Activated CD4-positive, alpha-beta T cell treated with anti-CD3 and anti-CD28 coated beads for 4 hours (primary cell): ENCODE results near the gene EEFSEC.

Experiments
- DNase-seq, 2 donors: peaks; one replicate each; pipeline ENCODE4 v3.0.0-alpha.2; 2020

EEFSEC gene, protein sequence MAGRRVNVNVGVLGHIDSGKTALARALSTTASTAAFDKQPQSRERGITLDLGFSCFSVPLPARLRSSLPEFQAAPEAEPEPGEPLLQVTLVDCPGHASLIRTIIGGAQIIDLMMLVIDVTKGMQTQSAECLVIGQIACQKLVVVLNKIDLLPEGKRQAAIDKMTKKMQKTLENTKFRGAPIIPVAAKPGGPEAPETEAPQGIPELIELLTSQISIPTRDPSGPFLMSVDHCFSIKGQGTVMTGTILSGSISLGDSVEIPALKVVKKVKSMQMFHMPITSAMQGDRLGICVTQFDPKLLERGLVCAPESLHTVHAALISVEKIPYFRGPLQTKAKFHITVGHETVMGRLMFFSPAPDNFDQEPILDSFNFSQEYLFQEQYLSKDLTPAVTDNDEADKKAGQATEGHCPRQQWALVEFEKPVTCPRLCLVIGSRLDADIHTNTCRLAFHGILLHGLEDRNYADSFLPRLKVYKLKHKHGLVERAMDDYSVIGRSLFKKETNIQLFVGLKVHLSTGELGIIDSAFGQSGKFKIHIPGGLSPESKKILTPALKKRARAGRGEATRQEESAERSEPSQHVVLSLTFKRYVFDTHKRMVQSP

DNA sequence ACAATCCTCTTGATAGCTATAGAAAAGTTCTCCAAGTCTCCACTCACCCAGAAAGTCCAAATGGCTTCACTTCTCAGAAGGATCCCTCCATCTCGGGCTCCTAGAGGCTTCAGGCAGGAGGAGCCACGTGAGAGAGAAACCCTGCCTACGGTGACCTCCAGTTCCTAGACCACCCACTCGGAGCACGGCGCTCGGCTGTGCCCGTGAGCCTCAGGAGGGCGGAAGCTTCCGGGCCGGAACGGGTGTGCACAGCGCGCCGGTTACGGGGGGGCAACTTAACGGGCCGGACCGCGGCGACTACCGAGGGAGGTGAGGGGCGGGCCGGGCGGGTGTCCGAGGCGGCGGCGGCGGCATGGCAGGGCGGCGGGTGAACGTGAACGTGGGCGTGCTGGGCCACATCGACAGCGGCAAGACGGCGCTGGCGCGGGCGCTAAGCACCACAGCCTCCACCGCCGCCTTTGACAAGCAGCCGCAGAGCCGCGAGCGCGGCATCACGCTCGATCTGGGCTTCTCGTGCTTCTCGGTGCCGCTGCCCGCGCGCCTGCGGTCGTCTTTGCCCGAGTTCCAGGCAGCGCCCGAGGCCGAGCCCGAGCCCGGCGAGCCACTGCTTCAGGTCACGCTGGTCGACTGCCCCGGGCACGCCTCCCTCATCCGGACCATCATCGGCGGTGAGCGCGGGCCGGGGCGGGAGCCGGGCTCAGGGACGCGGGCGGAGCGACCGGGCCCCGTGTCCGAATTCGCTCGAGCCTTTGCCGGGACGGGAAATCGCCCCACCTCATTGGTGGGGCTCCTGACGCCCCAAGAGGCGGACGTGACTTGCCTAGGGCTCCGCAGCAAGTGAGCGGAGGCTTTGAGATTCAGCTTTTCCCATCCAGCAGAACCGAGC, at the start of gene EEFSEC:
Gene EEFSEC, plus strand, starts transcription at position 326 of the 886 bp plus-strand sequence. Its CDS starts 27 bp downstream, at position 353.
- DNase-seq = peak; percentile 81 to 83

DNA sequence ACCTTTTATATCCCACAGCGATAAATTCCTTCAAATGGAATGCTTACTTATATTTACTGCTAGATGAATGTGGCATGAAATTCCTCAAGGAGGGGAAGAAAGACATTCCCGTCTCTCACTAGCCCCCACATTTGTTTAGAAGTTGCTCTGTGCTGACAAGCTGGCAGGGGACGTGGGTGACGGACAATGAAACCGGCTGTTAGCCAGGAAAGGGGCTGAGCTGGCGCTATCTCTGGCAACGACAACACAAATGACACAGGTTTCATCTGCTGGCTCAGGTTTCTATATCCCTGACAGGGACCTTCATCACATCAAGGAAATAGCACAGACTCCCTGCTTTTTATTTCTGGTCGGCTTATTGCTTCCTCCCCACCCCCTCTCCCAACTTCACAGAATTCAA, 45.4 kb upstream of the EEFSEC start:
- no peak for DNase-seq

DNA sequence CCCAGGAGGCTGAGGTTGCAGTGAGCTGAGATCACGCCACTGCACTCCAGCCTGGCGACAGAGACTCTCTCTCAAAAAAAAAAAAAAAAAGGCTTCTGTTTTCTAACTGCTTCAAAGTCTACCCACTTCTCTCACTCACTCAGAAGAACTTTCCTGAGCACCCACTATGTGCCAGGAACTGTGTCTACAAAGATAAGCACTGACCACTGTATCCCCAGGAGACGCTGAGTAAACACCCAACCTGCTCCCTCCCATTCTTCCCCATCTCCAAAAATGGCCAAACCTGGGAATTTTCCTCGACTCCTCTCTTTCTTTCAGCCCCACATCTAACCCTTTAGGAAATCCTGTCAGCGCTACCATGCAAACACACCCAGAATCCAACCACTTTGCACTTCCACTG, 42.1 kb upstream of the EEFSEC start:
- no peak for DNase-seq

DNA sequence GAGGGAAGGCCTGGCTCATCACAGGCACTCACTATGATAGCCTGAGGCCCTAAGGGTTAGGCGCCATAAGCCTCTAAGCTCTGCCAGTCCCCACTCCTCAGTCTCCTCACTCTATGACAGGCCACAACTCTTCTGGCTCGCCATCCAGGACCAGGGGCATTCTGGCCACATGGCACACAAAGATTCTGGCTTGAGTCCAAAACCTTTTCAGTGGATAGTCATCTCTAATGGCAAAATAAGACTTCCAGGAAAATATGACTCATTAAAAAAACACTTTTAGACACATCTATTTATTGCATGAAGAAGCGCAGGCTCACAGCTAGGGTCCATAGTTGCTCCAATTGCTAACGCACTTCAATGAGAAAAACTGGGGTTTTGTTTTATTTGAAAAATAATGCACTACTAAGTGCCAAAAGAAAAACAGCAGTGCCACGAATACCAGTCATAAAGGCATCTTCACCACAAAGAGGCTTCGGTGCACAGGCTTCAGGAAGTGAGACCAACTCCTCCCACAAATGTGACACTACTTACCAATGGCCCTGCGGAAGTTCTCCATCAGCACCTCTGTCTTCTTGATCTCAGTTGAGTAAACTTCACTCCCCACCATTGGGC, 40.8 kb upstream of the EEFSEC start:
- peak in 1 of 2 donors; percentile 31 for DNase-seq

DNA sequence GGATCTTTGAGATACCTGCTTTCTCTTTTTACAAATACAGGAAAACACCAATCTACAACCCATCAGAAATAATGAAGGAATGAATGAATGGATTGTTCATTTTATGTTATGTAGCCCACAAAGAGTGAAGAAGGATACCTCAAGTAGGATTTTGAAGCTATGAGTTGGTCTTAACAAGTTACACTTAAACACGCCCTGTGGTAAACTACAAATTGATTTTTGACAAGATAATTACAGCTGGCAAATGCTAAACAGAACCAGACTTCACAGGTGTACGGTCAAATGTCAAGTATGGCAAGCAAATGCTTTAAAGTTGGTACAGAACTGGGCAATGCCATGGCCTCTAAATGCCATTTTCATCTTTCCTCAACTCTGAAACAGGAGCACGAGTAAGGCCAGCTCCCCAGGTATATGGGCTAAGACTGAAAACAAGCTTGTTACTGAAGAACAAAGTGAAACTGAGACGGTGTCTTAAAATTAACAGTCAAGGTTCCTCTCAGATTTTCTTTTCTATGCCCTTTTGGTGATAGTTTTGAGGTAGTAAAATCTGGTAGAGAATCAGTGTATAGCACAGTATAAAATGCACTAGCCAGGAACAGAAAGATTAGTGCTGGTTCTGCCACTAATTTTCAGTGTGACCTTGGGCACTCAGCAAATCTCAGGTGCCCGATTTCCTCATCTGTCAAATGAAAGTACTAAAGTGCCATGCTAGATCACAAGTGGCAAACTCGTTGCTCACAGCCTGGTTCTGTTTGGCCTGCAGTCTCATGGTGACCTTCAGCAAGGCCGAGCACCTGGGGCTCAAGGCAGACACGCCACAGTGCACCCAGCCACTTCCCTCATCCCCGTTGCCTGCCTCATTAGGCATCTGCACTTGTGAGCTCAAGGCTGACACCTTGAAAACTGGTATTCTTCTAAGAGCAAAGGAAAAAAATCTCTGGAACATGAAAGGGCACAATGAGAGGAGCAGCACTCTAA, 39.2 kb upstream of the EEFSEC start:
- DNase-seq = no peak

DNA sequence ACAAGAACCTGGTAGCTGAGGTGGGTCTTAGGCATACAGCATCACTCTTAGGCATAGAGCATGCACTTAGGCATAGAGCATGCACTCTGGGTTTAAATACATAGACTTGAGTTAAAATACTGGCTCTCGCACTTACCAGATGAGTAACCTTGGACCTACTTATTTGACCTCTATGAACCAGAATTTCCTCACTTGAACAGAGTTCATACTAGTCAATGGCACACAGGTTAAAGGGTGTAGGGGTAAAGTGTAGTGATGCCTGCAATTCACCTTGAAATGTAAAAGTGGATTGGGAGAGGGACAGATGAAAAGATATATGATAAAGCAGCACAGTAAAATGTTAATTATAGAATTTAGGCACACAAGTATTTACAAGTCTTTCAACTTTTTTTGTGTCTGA, 31.3 kb upstream of the EEFSEC start:
- no peak for DNase-seq

DNA sequence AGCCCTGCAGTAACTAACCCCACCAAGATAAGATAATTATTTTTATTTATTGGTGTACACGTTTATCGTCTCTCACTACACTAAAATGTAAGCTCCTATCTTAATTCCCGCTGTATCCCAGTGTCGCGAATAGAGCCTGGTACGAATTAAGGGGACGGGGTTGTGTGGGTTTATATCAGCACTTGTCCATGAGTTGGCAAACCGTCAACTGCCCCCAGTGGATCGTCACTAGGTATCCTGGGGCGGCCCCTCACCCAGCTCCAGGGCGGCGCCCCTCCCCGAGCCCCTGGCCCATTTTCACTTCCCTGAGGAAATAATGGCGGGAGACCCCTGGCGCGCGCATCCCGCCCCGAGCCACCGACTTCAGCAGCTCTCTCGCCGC, 30.1 kb upstream of the EEFSEC start:
- DNase-seq = peak in 1 of 2 donors; percentile 10

DNA sequence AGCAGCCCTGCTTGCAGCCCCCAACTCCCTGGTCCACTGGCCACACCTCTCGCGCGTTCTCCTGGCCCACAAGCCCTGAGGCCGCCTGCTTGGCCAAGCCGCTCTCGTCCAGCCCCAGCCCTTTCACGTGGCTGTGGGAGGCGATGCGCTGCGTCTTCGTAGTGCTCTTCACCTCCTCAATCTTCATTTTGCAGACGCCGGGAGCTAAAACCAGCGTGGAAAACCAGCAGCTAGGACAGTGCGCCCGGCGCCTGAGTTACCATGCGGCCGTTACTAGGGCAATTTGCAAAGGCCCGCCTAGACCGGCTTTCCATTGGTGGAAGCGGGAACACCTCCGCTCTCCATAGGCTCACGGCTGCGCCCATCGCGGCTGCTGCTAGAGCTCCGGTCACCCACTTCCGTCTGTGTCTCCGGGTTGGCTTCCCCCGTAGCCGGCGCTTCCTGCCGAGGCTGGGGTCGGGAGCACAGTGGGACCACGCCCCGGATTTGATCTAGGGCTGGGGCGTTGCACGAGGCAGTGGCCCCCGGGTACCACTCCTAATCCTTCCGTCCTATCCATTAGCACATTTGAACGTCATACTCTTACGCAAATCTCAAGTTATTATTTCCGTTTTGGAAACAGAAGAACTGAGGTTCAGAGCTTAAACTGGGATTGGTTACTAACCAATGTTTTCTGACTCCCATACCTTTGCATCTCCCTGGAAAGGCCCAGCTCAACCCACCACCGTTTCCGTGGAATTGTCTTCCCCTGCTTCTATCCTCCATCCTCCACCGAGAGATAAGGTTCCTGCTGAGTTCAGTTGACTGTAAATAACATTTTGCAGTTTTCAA, 29.5 kb upstream of the EEFSEC start, which contains the start of gene RUVBL1:
Gene RUVBL1, minus strand, starts transcription at position 275 of the 831 bp plus-strand sequence. Its CDS starts 88 bp downstream, at position 187.
- DNase-seq = peak; percentile 92 to 95

DNA sequence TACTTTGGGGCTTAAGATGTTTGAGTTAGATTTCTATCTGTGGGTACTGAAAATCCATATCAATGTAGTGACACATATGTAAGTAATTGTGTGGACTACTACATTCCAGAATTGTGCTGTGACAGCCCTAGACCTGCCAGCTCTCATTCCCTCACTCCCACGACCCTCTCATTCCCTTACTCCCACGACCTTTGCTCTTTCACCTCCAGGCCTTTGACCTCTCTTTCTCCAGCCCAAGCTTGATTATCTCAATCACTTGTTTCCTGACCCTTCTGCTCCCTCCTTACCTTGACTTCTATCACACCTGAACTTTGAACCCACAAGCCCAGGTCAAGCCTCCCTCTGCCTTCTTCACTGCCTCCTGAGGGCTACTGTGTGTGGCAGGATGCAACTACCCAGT, 26.0 kb upstream of the EEFSEC start:
- DNase-seq = no peak

DNA sequence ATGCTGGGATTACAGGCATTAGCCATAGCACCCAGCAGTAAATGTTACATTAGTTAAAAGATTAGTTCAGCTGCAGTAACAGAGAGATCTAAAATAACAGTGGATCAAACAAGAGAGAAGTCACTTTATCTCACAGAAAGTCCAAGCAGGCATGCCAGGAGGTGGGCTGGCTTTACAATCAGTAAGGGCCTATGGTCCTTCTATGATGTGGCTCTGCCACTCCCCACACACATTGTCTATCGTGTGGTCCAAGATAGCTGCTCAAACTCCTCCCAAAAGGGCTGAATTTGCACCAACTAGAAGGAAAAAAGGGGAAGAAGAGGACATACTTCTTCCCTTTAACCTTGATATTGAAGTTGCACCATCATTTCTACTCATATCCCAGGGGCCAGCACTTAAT, 25.0 kb upstream of the EEFSEC start:
- no peak for DNase-seq

DNA sequence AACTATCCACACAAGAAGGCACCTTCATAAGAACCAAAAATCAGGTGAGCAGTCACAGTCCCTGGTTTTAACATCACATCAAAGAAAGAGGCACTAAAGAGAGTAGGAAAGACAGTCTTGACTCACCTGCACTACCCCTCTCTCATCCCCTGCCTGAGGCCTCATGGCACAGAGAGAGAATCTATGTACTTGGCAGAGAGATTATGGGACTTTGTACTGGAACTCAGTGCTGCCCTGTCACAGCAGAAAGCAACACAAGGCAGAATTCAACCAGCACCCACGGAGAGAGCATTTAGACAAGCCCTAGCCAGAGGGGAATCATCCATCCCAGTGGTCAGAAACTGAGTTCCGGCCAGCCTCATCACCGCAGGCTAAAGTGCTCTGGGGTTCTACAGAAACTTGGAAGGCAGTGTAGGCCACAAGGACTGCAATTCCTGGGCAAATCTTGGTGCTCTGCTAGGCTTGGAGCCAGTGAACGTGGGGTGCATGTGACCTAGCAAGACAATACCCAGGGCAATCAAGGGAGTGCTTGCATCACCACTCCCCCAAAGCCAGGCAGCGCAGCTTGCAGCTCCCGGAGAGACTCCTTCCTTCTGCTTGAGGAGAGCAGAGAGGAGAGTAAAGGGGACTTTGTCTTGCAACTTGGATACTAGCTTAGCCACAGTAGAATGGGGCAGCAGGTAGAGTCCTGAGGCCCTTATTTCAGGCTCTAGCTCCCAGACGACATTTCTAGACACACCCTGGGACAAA, 21.2 kb upstream of the EEFSEC start:
- DNase-seq = no peak

DNA sequence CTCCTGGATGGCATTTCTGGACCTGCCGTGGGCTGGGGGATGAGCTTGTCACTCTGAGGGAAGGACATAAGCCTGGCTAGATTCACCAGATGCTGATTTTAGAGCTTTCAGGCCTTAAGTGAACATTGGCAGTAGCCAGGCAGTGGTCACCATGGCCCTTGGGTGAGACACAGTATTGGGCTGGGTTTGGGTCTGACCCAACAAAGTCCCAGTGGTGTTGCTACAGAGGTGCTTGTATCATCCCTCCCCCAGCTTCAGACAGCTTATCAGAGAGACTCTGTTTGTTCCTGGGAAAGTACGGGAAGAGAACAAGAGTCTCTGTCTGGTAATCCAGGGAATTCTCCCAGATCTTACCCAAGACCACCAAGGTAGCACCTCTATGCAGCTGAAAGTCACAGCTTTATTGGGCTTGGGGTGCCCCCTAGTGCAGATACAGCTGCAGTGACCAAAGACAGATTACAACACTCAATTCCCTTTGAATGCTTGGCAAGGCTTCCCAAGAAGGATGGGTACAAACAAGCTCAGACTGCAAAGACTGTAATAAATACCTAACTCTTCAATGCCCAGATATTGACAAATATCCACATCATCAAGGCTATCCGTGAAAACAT, 19.9 kb upstream of the EEFSEC start:
- DNase-seq = peak; percentile 32 to 53

DNA sequence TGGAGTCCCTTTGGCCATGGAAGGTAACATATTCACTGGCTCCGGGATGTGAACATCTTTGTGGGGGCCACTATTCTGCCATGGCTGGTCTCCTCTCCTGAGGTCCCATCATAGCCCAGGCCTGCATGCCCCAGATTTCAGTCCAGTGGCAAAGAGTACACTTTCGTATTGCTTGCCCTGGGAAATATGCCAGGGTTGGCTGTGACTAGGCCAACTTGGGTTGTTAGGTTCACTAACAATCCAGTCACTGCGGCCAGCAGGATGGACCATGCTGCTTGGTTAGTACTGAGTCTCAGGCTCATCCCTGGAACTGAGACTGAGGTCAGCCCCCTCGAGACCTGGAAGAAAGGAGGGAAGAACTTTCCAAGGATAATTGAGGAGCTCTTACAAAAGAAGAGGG, 9.8 kb upstream of the EEFSEC start:
- DNase-seq = no peak

DNA sequence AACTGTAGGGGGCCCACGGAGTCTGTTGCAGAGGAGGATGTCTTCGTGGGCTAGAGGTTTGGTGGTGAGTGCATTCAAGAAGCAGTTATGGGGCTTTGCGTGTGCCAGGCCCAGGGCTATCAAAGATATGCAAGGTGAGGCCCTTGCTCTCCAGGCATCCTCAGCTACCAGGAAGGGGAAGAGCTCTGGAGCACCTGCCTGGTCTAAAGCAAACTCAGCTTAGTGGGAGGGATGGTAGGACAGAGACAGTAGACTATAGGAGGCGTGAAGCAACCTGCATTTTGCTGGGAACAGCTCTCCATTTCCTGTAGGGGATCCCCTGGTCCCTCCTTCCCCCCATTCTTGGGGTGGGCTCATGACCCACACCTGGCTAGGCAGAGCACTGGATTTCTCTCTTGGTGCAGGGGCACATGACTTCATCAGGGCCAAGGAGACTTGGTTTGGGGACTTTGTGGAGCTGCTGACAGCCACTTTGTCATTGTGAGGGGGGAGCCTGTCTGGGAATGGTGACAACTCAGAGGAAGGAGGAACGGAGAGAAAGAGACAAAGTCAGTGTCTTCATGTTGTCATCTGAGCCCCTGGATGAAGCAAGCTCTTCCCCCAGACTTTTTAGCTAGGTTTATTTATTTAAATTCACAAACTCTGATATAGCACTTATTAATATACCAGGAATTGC, 8.6 kb upstream of the EEFSEC start:
- no peak for DNase-seq

DNA sequence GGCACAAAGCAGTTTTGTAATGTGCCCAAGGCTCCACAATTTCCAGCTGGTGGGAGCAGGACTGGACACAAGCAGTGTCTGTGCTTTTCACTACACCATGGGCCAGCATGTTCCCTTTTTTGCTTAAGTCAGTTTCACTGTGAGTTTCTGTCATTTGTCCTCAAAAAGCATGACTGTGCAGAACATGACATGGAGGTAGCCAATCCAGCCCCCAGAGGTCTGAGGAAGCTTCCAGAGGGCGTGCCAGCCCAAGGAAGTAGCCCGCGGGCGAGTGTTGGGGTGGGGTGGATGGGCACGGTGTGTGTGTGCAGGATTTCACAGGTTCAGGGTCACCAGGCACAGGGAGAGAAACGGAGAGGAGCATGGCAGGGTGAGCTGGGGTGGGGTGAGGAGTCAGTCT, 8.0 kb upstream of the EEFSEC start:
- no peak for DNase-seq

DNA sequence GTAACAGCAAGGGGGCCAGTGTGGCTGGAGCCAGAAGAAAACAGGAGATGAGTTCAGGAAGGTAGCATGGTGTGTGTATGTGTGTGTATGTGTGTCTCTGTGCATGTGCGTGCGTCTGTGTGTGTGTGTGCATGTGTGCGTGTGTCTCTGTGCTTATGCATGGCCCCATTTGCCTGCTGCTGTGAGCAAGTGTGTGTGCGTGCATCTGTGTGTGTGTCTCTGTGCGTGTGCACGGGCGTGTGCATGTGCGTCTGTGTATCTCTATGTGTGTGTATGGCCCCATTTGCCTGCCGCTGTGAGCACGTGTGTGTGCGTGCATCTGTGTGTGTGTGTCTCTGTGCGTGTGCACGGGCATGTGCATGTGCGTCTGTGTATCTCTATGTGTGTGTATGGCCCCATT, 7.1 kb upstream of the EEFSEC start:
- DNase-seq = no peak

DNA sequence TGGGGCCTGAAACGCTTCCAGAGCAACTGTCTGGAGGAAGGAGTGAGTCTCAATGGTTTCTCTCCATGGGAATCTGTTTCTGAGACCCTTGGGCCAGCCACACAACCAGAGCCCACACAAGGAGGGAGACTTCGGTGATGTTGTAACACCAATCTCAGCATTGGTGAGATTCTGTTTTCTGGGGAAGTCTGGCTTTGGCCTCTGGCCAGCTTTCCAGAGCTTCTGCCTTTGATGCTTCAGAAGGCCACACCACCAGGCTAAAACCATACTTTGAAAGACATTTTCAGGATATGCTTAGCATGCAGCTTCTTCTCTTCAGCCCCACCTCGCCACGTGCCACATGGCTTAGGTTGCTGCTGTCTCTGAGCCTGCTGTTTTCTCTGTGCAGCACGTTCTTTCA, 3.6 kb upstream of the EEFSEC start:
- DNase-seq = no peak

DNA sequence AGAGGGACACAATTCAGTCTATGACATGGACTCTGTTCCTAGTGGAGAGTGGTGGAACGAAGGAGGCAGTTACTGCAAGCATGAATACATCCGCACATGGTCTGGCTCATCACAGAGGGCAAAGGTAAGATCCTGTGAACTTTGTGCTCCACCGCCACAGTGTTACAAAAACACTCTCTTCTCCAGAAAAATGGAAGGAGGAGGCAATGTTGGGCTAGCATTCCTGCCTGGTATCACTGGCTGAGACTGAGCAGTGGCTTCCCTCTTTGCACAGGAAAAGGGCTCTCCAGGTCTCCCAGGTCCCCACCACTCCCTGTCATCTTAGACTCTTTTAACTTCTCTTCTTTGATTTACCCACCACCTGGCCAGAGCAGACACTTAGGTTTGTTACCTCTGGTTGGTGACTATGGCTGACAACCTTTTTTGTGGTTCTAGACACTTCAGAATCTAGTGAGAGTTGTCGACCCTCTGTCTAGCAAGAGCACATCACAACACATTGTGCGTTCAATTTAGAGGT, 1.5 kb upstream of the EEFSEC start:
- no peak for DNase-seq
